Measurements from ENCODE around the gene FCRL3. TPM values are rescaled to one million over a fixed set of nuclear protein-coding genes. Genes with fewer than 3 reads are reported as not detected.

Gene FCRL3
- total and polyA plus RNA-seq, 2 of the 8 experiments (the other 6 are each of a cell fraction or from before 2014, with no cell fraction given) = not detected

DNA sequence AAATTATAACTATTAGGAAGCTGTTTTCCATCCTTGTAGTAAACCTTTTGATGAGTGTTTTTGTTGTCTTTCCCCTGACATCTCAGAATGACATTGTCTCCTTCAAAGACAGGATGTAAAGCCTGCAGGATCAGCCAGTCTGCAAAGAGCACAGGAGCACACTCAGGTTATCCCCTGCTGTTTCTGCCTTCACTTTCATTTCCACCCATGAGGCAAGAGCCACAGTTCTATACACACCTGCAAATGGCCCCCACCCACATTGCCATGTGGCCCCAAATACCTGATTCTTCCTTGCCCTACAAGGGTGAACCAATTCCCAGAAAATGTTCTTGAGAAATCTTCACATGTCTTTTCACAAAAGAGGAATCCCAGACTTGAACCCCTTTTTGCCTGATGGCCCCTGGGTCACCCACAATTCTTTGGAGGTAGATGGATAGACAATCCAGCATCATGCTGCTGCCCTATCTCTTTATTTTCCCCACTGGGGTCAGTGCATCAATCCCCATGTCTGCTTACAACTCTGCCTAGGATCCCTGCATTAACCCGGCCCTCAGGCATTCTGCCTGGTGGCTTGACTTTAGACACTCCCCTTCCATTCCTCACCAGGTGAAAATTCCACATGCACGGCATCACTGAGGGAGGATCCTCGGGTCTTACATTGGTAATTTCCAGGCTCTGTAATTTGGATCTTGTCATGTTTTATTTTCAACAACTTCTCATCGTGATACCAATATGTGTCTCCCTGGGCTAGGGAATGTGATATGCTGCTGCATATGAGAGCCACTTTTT, 2.6 kb downstream of the FCRL3 start:
- no peak overlapping the region for H2AFZ ChIP-seq (ENCODE audit: low read length)
- H4K8ac ChIP-seq (ENCODE audit: extremely low read depth, insufficient read depth, low read length) = no peak overlapping the region
- TF ChIP-seq SIRT6 (IDR thresholded peaks at IDR 0.05; ENCODE audit: low read length) = no peak
- no peak for TF ChIP-seq BACH1 (IDR thresholded peaks at IDR 0.05; ENCODE audit: low read length)
- TF ChIP-seq SIX5 (IDR thresholded peaks at IDR 0.05; ENCODE audit: low read depth, low read length) = no peak
- TF ChIP-seq TCF12 (IDR thresholded peaks at IDR 0.05; ENCODE audit: low read depth, low read length) = no peak
- no peak for TF ChIP-seq CBX8 (IDR thresholded peaks at IDR 0.05; ENCODE audit: borderline replicate concordance, low read depth, low read length)
- no peak for TF ChIP-seq CBX5 (IDR thresholded peaks at IDR 0.05; ENCODE audit: low read depth, low read length)
- no peak for TF ChIP-seq CEBPB (IDR thresholded peaks at IDR 0.05; ENCODE audit: low read depth, low read length)
- no peak for TF ChIP-seq GTF2F1 (IDR thresholded peaks at IDR 0.05; ENCODE audit: borderline replicate concordance, low read depth, low read length)
- TF ChIP-seq TAF1 (IDR thresholded peaks at IDR 0.05; ENCODE audit: low read depth, low read length) = no peak
- TF ChIP-seq PHF8 (conservative IDR thresholded peaks at IDR 0.05; ENCODE audit: low read depth, low read length) = no peak
- TF ChIP-seq TAF7 (optimal IDR thresholded peaks at IDR 0.05; ENCODE audit: borderline replicate concordance, low read depth, low read length) = no peak
- TF ChIP-seq NANOG (IDR thresholded peaks at IDR 0.05; ENCODE audit: insufficient read depth, low read depth, low read length, poor library complexity, severe bottlenecking) = no peak
- no peak for TF ChIP-seq HDAC2 (IDR thresholded peaks at IDR 0.05; ENCODE audit: borderline replicate concordance in 1 of 2, low read depth in 2 of 2, low read length in 2 of 2)
- no peak for TF ChIP-seq NRF1 (IDR thresholded peaks at IDR 0.05; ENCODE audit: low read depth, low read length)

More for the DNA sequence above, 2.6 kb downstream of the FCRL3 start:
- no peaks in the 10 kb centered on the region for H3K79me1 ChIP-seq (ENCODE audit: low read depth, low read length)
- H3K4me2 ChIP-seq (ENCODE audit: insufficient read depth in 1 of 2, low read depth in 2 of 2, low read length in 2 of 2) = no peak overlapping the region
- ChIA-PET CTCF (ENCODE audit: partially characterized antibody) (interaction anchor here (2.5 kb wide), 1 partner anchor 117 kb away, joined by 7 read pairs; no protein-coding TSS in a partner anchor), POLR2A (ENCODE audit: partially characterized antibody) (no interaction called here)
- H2BK120ac ChIP-seq (replicated peaks; ENCODE audit: low read depth, low read length) = no peak overlapping the region
- H3K9me3 ChIP-seq (ENCODE audit: insufficient read depth in 2 of 2, low read depth in 1 of 2, low read length in 1 of 2) = no peaks in the 10 kb centered on the region
- H4K20me1 ChIP-seq (replicated peaks in 1 of 2; ENCODE audit: control insufficient read depth in 1 of 2, insufficient read depth in 2 of 2, low read length in 2 of 2) = no peaks in the 10 kb centered on the region
- DNase-seq (ENCODE audit: low read depth in 1 of 2, low spot score in 2 of 2) (no peak), FAIRE-seq (no peak)
- H3K23me2 ChIP-seq (ENCODE audit: low read depth, low read length) = no peaks in the 10 kb centered on the region
- H3K56ac ChIP-seq (replicated peaks; ENCODE audit: insufficient read length, low read depth, low read length) = no peak overlapping the region
- no peak overlapping the region for H4K91ac ChIP-seq (replicated peaks; ENCODE audit: insufficient read length, low read length)
- H2BK12ac ChIP-seq (ENCODE audit: low read depth, low read length) = no peak overlapping the region
- no peak overlapping the region for H3K4me3 ChIP-seq (ENCODE audit: extremely low read depth in 1 of 4, insufficient read depth in 2 of 4, low read depth in 3 of 4, low read length in 4 of 4)
- no peak overlapping the region for H3K27ac ChIP-seq (ENCODE audit: low read depth, low read length)
- H2AK5ac ChIP-seq (ENCODE audit: low read depth, low read length) = no peak overlapping the region
- H3K79me2 ChIP-seq (ENCODE audit: control insufficient read depth in 1 of 2, insufficient read depth in 2 of 2, low read length in 2 of 2) = no peaks in the 10 kb centered on the region
- no peak overlapping the region for H3K23ac ChIP-seq (ENCODE audit: insufficient read length)
- no peak overlapping the region for H2BK5ac ChIP-seq (ENCODE audit: low read depth, low read length)
- H2BK15ac ChIP-seq (ENCODE audit: low read length) = no peak overlapping the region
- H3K36me3 ChIP-seq (ENCODE audit: control insufficient read depth in 2 of 4, insufficient read depth in 4 of 4, low read length in 3 of 4) = no peaks in the 10 kb centered on the region
- H3K27me3 ChIP-seq (replicated peaks in 1 of 4; ENCODE audit: control insufficient read depth in 3 of 4, extremely low read depth in 1 of 4, insufficient read depth in 3 of 4, low read length in 3 of 4) = no peaks in the 10 kb centered on the region; a peak in 1 of 7 replicates
- H4K5ac ChIP-seq (ENCODE audit: insufficient read length, low read depth, low read length) = no peak overlapping the region
- no peak overlapping the region for H3K4ac ChIP-seq (replicated peaks; ENCODE audit: insufficient read length, low read depth, low read length)
- H3K9ac ChIP-seq (replicated peaks in 1 of 4; ENCODE audit: extremely low read depth in 1 of 4, low read depth in 3 of 4, low read length in 3 of 4) = no peak overlapping the region
- no peak overlapping the region for H3K14ac ChIP-seq (ENCODE audit: insufficient read length)
- 83% methylated on average over 4 of the region's 4 CpGs; no CpG with 5 or more reads in 1 of the 2 experiments for WGBS, 2 experiments (ENCODE audit: extremely low coverage in 1 of 2, insufficient coverage in 1 of 2, insufficient read length in 1 of 2, insufficient replicate concordance in 2 of 2, low coverage in 1 of 2, low lambda C conversion rate in 2 of 2, missing lambda C conversion rate in 1 of 2)
- no peaks in the 10 kb centered on the region for H3K4me1 ChIP-seq (replicated peaks in 1 of 4; ENCODE audit: control insufficient read depth in 3 of 4, insufficient read depth in 4 of 4, low read length in 3 of 4)
- no peak overlapping the region for H3K18ac ChIP-seq (ENCODE audit: extremely low read depth, low read length)
- no peak overlapping the region for H2BK20ac ChIP-seq (ENCODE audit: low read length)
